ENCODE results near the gene C16orf87. TPM values are rescaled to one million over a fixed set of nuclear protein-coding genes. Genes with fewer than 3 reads are reported as not detected.

C16orf87 gene
- total RNA-seq (2022; extraction: Qiagen RNA extraction; ENCODE audit: low read depth) = 5.6 to 8.7 TPM (median 7.1 TPM) in 5 replicates

GRCh38 chr16:46830902-46831647 lies at the start of gene C16orf87:
TSS of gene C16orf87 (minus strand) at chr16:46831180. CDS start at chr16:46831149, 31 bp downstream.

GRCh38 chr16:46747777-46748651 lies 83.0 kb downstream of the C16orf87 start, which contains the start of gene MYLK3:
TSS of gene MYLK3 (minus strand) at chr16:46748344. CDS start at chr16:46748193, 151 bp downstream.

Other genes with a start within 250 kb of the C16orf87 start
- 26.4 to 39.2 TPM (median 37.4 TPM) in 5 replicates for gene SHCBP1, start 209.8 kb downstream of the C16orf87 start, total RNA-seq (2022; extraction: Qiagen RNA extraction; ENCODE audit: low read depth)
- gene VPS35, start 142.0 kb downstream of the C16orf87 start, total RNA-seq (2022; extraction: Qiagen RNA extraction; ENCODE audit: low read depth) = 70.3 to 79.8 TPM (median 73.1 TPM) in 5 replicates
- 44.7 to 53.3 TPM (median 46.6 TPM) in 5 replicates for gene ORC6, start 141.5 kb downstream of the C16orf87 start, total RNA-seq (2022; extraction: Qiagen RNA extraction; ENCODE audit: low read depth)
- gene MYLK3, start 82.8 kb downstream of the C16orf87 start, total RNA-seq (2022; extraction: Qiagen RNA extraction; ENCODE audit: low read depth) = 0.07 to 0.10 TPM (median 0.09 TPM) in 3 of 5 replicates, not detected in the others
- gene GPT2, start 53.2 kb upstream of the C16orf87 start, total RNA-seq (2022; extraction: Qiagen RNA extraction; ENCODE audit: low read depth) = 10.1 to 15.4 TPM (median 13.7 TPM) in 5 replicates
- gene DNAJA2, start 142.5 kb upstream of the C16orf87 start, total RNA-seq (2022; extraction: Qiagen RNA extraction; ENCODE audit: low read depth) = 71.4 to 83.1 TPM (median 78.1 TPM) in 5 replicates